Pancreas (tissue), 10 donors: ENCODE measurements around the gene CCDC181. TPM values are rescaled to one million over a fixed set of nuclear protein-coding genes. Genes with fewer than 3 reads are reported as not detected.

Experiments used
- ATAC-seq, 4 donors: fragments of 200-7000 bp; cut with Tn5 transposase; one replicate each; pipeline versions ENCODE4 v1.8.0 to v1.9.1; 2020; ENCODE audit warnings: mild to moderate bottlenecking in 4 of 4, moderate library complexity in 4 of 4
- DNase-seq, 6 donors: peaks; one replicate each; pipeline ENCODE4 v3.0.0-alpha.2; 2020
- FAIRE-seq: peaks from 2 replicates; lab custom pipeline; 2012; peaks lifted over from hg19 to GRCh38; lab: Jason Lieb, UNC
- H3K27ac ChIP-seq, 4 donors: fragments of 200-600 bp; sonication (generic); 1 replicate in 3 of 4; 2 replicates in 1 of 4; pipeline versions ENCODE4 v1.5.0 to v1.8.0; 2020
- H3K27me3 ChIP-seq, 4 donors: fragments of 200-600 bp; one replicate each; pipeline ENCODE4 v1.8.0; 2021
- H3K36me3 ChIP-seq, 3 donors: fragments of 200-600 bp; sonication (generic) in 1 of 3; one replicate each; pipeline versions ENCODE4 v1.5.0 to v1.8.0; 2020 to 2021
- H3K4me1 ChIP-seq, 3 donors: fragments of 200-600 bp; one replicate each; pipeline ENCODE4 v1.8.0; 2021
- H3K4me3 ChIP-seq, 4 donors: fragments of 200-600 bp; sonication (generic) in 2 of 4; one replicate each; pipeline versions ENCODE4 v1.5.0 to v1.8.0; 2020 to 2021
- H3K9me3 ChIP-seq, 4 donors: fragments of 200-600 bp; one replicate each; pipeline ENCODE4 v1.8.0; 2021
- WGBS, 2 donors: extraction: QIAGEN DNeasy Blood & Tissue Kit; methylation state at CpG; one replicate each; pipeline ENCODE4 v1.1.7; 2013; 5-methylcytosine and 5-hydroxymethylcytosine counted together
- intact Hi-C, 3 donors: fragments of 100-400 bp; cut with DNase I; formaldehyde crosslinking; loops; one replicate each; pipeline versions ENCODE4 v1.11.1 to v1.14.2; 2022
- polyA plus RNA-seq, 2 donors: library from polyadenylated mRNA; stranded (reverse); fragments of 200-250 nt; gene quantifications; one replicate each; pipeline ENCODE4 v1.2.3, GENCODE V29; 2013
- total RNA-seq, 6 donors: library from RNA; stranded (reverse); fragmentation: NEBNext Ultra II Directional in 4 of 6; extraction: Animal tissue kit (Norgen Biotek cat#: 25700) in 4 of 6; gene quantifications; one replicate each; pipeline versions ENCODE4 v1.2.1 to v1.2.4, GENCODE V29; 2021 to 2023
- TF ChIP-seq, protein P1 (sequence below), 4 donors: fragments of 200-600 bp; sonication (generic) in 3 of 4; IDR thresholded peaks; one replicate each; pipeline versions ENCODE4 v1.5.0 to v1.8.0; 2021; ENCODE audit warnings: antibody characterized with exemption in 4 of 4
- donor health status: healthy with polysubstance abuse.
- donor health status: DM: no; HTN: no; CAD: no; lungs with moderate emphysema.
- donor health status: DM: no; HTN: no; CAD: no.
- donor health status: control.
- donor health status: control.
- donor health status: Bipolar disorder and iron deficiency.
- donor health status: DM: yes; HTN: yes; CAD: no.
- donor health status: DM: no; HTN: no; CAD: no.
- donor health status: DM: no; HTN: no; CAD: no.
- donor health status: DM: yes; HTN: yes; CAD: no.

Gene CCDC181
- total and polyA plus RNA-seq, 8 donors, result 0.65 to 4.3 (median 1.3) TPM

DNA sequence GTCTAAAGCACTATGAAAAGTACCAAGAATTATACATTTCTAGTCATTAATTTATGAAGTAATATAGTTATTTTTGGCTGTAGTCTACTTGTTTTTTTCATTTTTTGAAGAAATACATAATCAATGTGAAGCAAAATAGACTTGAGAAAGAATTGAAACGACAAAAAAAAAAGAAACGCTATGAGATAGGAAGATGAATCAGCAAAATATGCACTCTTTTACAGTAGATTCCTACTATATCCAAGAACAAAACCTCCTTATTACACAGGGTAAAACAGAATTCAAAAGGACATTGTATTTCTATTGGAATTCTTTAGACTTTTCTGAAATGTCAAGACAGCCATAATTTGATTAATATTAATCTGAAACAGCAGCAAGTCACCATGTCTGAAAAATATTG is 25.6 kb upstream of the CCDC181 start:
- H3K27me3 ChIP-seq, result no peaks in the 10 kb centered on the region
- no peaks in the 10 kb centered on the region for H3K36me3 ChIP-seq
- H3K4me3 ChIP-seq, result no peak overlapping the region
- H3K27ac ChIP-seq, result no peak overlapping the region
- no peak for ATAC-seq
- WGBS, 2 donors, result 82 to 92% methylated on average over 2 of the region's 2 CpGs
- H3K4me1 ChIP-seq, result no peaks in the 10 kb centered on the region
- intact Hi-C loops, result no loop called here
- no peak for DNase-seq
- TF ChIP-seq, protein P1, sequence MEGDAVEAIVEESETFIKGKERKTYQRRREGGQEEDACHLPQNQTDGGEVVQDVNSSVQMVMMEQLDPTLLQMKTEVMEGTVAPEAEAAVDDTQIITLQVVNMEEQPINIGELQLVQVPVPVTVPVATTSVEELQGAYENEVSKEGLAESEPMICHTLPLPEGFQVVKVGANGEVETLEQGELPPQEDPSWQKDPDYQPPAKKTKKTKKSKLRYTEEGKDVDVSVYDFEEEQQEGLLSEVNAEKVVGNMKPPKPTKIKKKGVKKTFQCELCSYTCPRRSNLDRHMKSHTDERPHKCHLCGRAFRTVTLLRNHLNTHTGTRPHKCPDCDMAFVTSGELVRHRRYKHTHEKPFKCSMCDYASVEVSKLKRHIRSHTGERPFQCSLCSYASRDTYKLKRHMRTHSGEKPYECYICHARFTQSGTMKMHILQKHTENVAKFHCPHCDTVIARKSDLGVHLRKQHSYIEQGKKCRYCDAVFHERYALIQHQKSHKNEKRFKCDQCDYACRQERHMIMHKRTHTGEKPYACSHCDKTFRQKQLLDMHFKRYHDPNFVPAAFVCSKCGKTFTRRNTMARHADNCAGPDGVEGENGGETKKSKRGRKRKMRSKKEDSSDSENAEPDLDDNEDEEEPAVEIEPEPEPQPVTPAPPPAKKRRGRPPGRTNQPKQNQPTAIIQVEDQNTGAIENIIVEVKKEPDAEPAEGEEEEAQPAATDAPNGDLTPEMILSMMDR (IDR thresholded peaks at IDR 0.05), result no peak
- peaks cover 0 to 4% (median 0%) of the 10 kb centered on the region in 4 donors for H3K9me3 ChIP-seq
- no peak for FAIRE-seq

- Histone ChIP-seq H3K4me1 (no peaks in the 10 kb centered on the region), H3K27me3 (no peaks in the 10 kb centered on the region), H3K27ac (no peak overlapping the region), H3K4me3 (no peak overlapping the region), H3K9me3 (no peaks in the 10 kb centered on the region), H3K36me3 (no peaks in the 10 kb centered on the region)
- TF ChIP-seq, protein P1 (IDR thresholded peaks at IDR 0.05), result no peak
- FAIRE-seq (no peak), DNase-seq (no peak), ATAC-seq (no peak)
- intact Hi-C loops, result no loop called here
- WGBS, 2 donors, result 57 to 76% methylated on average over 1 of the region's 1 CpG
Observed at GRCh38 chr1:169451218-169451824, 24.0 kb upstream of the CCDC181 start.

GRCh38 chr1:169443923-169444322 is 16.6 kb upstream of the CCDC181 start:
- no peaks in the 10 kb centered on the region for H3K36me3 ChIP-seq
- 32 to 36% methylated on average over 3 of the region's 3 CpGs for WGBS, 2 donors
- H3K27ac ChIP-seq, result no peak overlapping the region
- no peak for DNase-seq
- no peaks in the 10 kb centered on the region for H3K9me3 ChIP-seq
- ATAC-seq, result no peak
- no peaks in the 10 kb centered on the region for H3K4me1 ChIP-seq
- H3K27me3 ChIP-seq, result no peaks in the 10 kb centered on the region
- TF ChIP-seq, protein P1 (IDR thresholded peaks at IDR 0.05), result no peak
- intact Hi-C loops, result no loop called here
- no peak for FAIRE-seq
- H3K4me3 ChIP-seq, result no peak overlapping the region

DNA sequence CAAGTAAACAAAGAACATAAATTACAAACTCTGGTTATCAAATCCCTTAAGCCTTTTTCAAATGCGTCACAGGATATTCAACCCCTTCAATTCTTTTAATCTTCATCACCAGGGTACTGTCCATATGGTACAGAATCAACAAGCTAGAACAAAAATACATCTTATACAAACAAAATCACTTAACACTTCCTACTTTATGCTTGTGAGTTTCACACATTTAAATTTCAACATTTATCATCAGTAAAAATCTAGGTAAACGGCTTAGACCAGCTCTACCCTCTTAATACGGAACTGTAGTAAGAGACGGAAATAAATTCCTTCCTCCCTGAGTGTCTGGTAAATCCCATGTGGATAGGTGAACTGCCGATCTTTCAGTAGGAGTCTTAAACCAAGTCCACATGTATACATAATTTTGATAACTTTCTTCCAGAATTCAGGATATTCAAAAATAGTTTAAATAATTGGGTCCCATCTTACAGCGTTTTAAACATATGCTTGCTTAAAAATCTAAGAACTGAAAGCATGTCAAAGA is 1.0 kb downstream of the CCDC181 start:
- DNase-seq, result no peak
- Histone ChIP-seq H3K27ac (no peak overlapping the region), H3K27me3 (no peaks in the 10 kb centered on the region), H3K9me3 (no peaks in the 10 kb centered on the region), H3K36me3 (no peaks in the 10 kb centered on the region), H3K4me3 (peak overlapping the region in 2 of 4 donors; percentile 32 to 42), H3K4me1 (no peaks in the 10 kb centered on the region)
- no peak for FAIRE-seq
- 65% methylated on average over 6 of the region's 6 CpGs for WGBS, 2 donors
- peak in 3 of 4 donors; percentile 36 to 56 (median 55) for ATAC-seq
- TF ChIP-seq, protein P1 (IDR thresholded peaks at IDR 0.05), result no peak
- intact Hi-C loops, result no loop called here

GRCh38 chr1:169421309-169421708 is 6.0 kb downstream of the CCDC181 start:
- intact Hi-C loops, result no loop called here
- no peaks in the 10 kb centered on the region for H3K27me3 ChIP-seq
- H3K4me3 ChIP-seq, result no peak overlapping the region
- H3K27ac ChIP-seq, result no peak overlapping the region
- H3K9me3 ChIP-seq, result no peaks in the 10 kb centered on the region
- FAIRE-seq (no peak), DNase-seq (no peak), ATAC-seq (no peak)
- H3K36me3 ChIP-seq, result no peaks in the 10 kb centered on the region
- 80 to 83% methylated on average over 5 of the region's 5 CpGs for WGBS, 2 donors
- TF ChIP-seq, protein P1 (IDR thresholded peaks at IDR 0.05), result no peak
- H3K4me1 ChIP-seq, result no peaks in the 10 kb centered on the region
